OCI-LY7 (cell line): ENCODE data around the gene C1orf21.

Experiments used
- EZH2phosphoT487 ChIP-seq: fragments of 200-600 bp; sonication (generic); IDR thresholded peaks from 2 replicates; pipeline ENCODE4 v1.6.1; 2018; ENCODE audit warnings: low read depth, borderline replicate concordance, mild to moderate bottlenecking, mixed run types, antibody characterized with exemption, low read length, moderate library complexity, mixed read lengths
- TF ChIP-seq, protein P1 (sequence below): fragments of 200-600 bp; sonication (generic); conservative IDR thresholded peaks from 2 replicates; pipeline ENCODE4 v1.5.1; 2014; ENCODE audit warnings: mild to moderate bottlenecking, antibody characterized with exemption, low read length, moderate library complexity, mixed read lengths

DNA sequence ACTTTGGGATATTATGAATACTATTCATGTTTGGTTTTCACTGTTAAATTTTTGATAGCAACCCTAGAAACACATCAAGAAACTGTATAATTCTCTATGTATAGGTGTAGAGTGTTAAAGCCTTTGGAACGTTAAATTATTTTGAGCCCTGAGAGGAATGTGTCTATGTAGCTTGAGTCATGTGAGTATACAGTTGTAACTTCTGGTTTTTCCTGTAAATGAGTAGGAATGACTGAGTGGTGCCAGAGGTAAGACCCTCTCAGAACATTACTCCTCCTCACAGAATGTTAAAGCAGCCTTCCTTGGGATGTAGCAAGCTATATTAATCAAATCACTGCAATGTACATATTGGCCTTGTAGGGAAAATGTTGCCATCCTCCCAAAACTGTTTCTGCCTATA is 69.0 kb downstream of the C1orf21 start:
- TF ChIP-seq, protein P1, sequence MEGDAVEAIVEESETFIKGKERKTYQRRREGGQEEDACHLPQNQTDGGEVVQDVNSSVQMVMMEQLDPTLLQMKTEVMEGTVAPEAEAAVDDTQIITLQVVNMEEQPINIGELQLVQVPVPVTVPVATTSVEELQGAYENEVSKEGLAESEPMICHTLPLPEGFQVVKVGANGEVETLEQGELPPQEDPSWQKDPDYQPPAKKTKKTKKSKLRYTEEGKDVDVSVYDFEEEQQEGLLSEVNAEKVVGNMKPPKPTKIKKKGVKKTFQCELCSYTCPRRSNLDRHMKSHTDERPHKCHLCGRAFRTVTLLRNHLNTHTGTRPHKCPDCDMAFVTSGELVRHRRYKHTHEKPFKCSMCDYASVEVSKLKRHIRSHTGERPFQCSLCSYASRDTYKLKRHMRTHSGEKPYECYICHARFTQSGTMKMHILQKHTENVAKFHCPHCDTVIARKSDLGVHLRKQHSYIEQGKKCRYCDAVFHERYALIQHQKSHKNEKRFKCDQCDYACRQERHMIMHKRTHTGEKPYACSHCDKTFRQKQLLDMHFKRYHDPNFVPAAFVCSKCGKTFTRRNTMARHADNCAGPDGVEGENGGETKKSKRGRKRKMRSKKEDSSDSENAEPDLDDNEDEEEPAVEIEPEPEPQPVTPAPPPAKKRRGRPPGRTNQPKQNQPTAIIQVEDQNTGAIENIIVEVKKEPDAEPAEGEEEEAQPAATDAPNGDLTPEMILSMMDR: no peak
- TF ChIP-seq EZH2phosphoT487: no peak
